Smooth muscle cell (in vitro differentiated cells): ENCODE results near the gene LSM12. TPM values are rescaled to one million over a fixed set of nuclear protein-coding genes. Genes with fewer than 3 reads are reported as not detected.

Experiments
- DNase-seq: peaks from one replicate; lab custom pipeline; 2025; ENCODE audit not compliant: unreplicated experiment; lab: John Stamatoyannopoulos, UW
- H2AFZ ChIP-seq: fragments of 200-600 bp; sonication (generic); 2 replicates; pipeline ENCODE4 v1.6.0; 2016; ENCODE audit warnings: antibody characterized with exemption, low read depth, mild to moderate bottlenecking
- H3F3A ChIP-seq: fragments of 200-600 bp; sonication (generic); 2 replicates; pipeline ENCODE4 v1.6.0; 2017; ENCODE audit warnings: antibody characterized with exemption, low read depth
- H3K27ac ChIP-seq: fragments of 200-600 bp; sonication (generic); 2 replicates; pipeline ENCODE4 v1.5.1; 2016; ENCODE audit warnings: low read depth, mild to moderate bottlenecking
- H3K27me3 ChIP-seq: fragments of 200-600 bp; sonication (generic); 2 replicates; pipeline ENCODE4 v1.6.1; 2016; ENCODE audit warnings: low read depth, mild to moderate bottlenecking
- H3K36me3 ChIP-seq: fragments of 200-600 bp; sonication (generic); 2 replicates; pipeline ENCODE4 v1.5.1; 2016; ENCODE audit warnings: low read depth
- H3K4me1 ChIP-seq: fragments of 200-600 bp; sonication (generic); 2 replicates; pipeline ENCODE4 v1.5.1; 2016; ENCODE audit warnings: low read depth
- H3K4me2 ChIP-seq: fragments of 200-600 bp; sonication (generic); 2 replicates; pipeline ENCODE4 v1.6.0; 2016; ENCODE audit warnings: mild to moderate bottlenecking
- H3K4me3 ChIP-seq: fragments of 200-600 bp; sonication (generic); 2 replicates; pipeline ENCODE4 v1.5.1; 2016; ENCODE audit warnings: mild to moderate bottlenecking
- H3K79me2 ChIP-seq: fragments of 200-600 bp; sonication (generic); 2 replicates; pipeline ENCODE4 v1.6.0; 2016; ENCODE audit warnings: low read depth, mild to moderate bottlenecking
- H3K9ac ChIP-seq: fragments of 200-600 bp; sonication (generic); 2 replicates; pipeline ENCODE4 v1.6.0; 2016; ENCODE audit warnings: low read depth
- H3K9me3 ChIP-seq: fragments of 200-600 bp; sonication (generic); replicated peaks from 2 replicates; pipeline ENCODE4 v1.5.1; 2016; ENCODE audit warnings: low read depth
- H4K20me1 ChIP-seq: fragments of 200-600 bp; sonication (generic); 2 replicates; pipeline ENCODE4 v1.6.0; 2016; ENCODE audit warnings: low read depth
- CTCF ChIP-seq: fragments of 200-600 bp; sonication (generic); IDR thresholded peaks from 2 replicates; pipeline ENCODE4 v1.5.1; 2017; ENCODE audit warnings: borderline replicate concordance, mild to moderate bottlenecking, antibody characterized with exemption; ENCODE audit not compliant: insufficient read depth, poor library complexity, severe bottlenecking
- WGBS: methylation state at CpG from one replicate; pipeline ENCODE4 v1.1.7; 2016; ENCODE audit warnings: low lambda C conversion rate; 5-methylcytosine and 5-hydroxymethylcytosine counted together
- polyA plus RNA-seq: library from polyadenylated mRNA; unstranded; fragments of >200 nt; fragmentation: Nextera tagmentation; extraction: Ambion mirVana; gene quantifications from 2 replicates; pipeline ENCODE4 v1.2.1, GENCODE V29; 2016
- total RNA-seq: library from RNA; depleted of rRNA; stranded (reverse); fragments of >200 nt; gene quantifications from 2 replicates; pipeline ENCODE4 v1.2.3, GENCODE V29; 2014

Gene LSM12
- total RNA-seq: 42.3 and 51.8 TPM in 2 replicates
- 52.0 and 66.3 TPM in 2 replicates for polyA plus RNA-seq

- peaks cover 8% of the 10 kb centered on the region for H3F3A ChIP-seq
- peak; percentile 81 for DNase-seq
- H3K4me2 ChIP-seq: peak within 1 kb of the TSS; percentile 87
- H3K9me3 ChIP-seq: no peaks in the 10 kb centered on the region
- under 1% methylated on average over 63 of the region's 65 CpGs for WGBS
- peaks cover 13% of the 10 kb centered on the region for H3K4me1 ChIP-seq
- H3K79me2 ChIP-seq: peaks cover 55% of the 10 kb centered on the region
- H3K36me3 ChIP-seq: peaks cover 7% of the 10 kb centered on the region
- H3K9ac ChIP-seq: peak within 1 kb of the TSS; percentile 98
- H4K20me1 ChIP-seq: peaks cover 45% of the 10 kb centered on the region
- H3K27me3 ChIP-seq: no peaks in the 10 kb centered on the region
- no peak for TF ChIP-seq CTCF
- H3K27ac ChIP-seq: peak within 1 kb of the TSS; percentile 95
- H2AFZ ChIP-seq: no peak within 1 kb of the TSS
- H3K4me3 ChIP-seq: peak within 1 kb of the TSS; percentile 73
Measured at GRCh38 chr17:44066204-44066930, at the start of gene LSM12. LSM12 (minus strand) TSS chr17:44066671; CDS start chr17:44066587, 84 bp downstream.

GRCh38 chr17:44115585-44116415 lies 49.3 kb upstream of the LSM12 start:
- H4K20me1 ChIP-seq: peaks cover 76% of the 10 kb centered on the region
- no peaks in the 10 kb centered on the region for H3K36me3 ChIP-seq
- no peak overlapping the region for H2AFZ ChIP-seq
- H3K4me2 ChIP-seq: no peak overlapping the region
- WGBS: 64% methylated on average over 11 of the region's 11 CpGs
- no peak overlapping the region for H3K4me3 ChIP-seq
- H3K9ac ChIP-seq: no peak overlapping the region
- DNase-seq: peak; percentile 16
- no peaks in the 10 kb centered on the region for H3K9me3 ChIP-seq
- H3K27me3 ChIP-seq: no peaks in the 10 kb centered on the region
- peaks cover 15% of the 10 kb centered on the region for H3K79me2 ChIP-seq
- H3K4me1 ChIP-seq: peaks cover 17% of the 10 kb centered on the region
- H3F3A ChIP-seq: no peaks in the 10 kb centered on the region
- no peak overlapping the region for H3K27ac ChIP-seq
- peak; percentile 78 for TF ChIP-seq CTCF

GRCh38 chr17:44113868-44114840 lies 47.7 kb upstream of the LSM12 start:
- no peaks in the 10 kb centered on the region for H3K27me3 ChIP-seq
- 94% methylated on average over 9 of the region's 9 CpGs for WGBS

More at GRCh38 chr17:44113868-44114840, 47.7 kb upstream of the LSM12 start:
- Histone ChIP-seq H4K20me1 (peaks cover 69% of the 10 kb centered on the region), H3K4me3 (no peak overlapping the region), H3K9me3 (no peaks in the 10 kb centered on the region), H3K27ac (no peak overlapping the region), H3K4me2 (no peak overlapping the region), H3F3A (no peaks in the 10 kb centered on the region), H3K4me1 (peaks cover 30% of the 10 kb centered on the region), H3K79me2 (peaks cover 15% of the 10 kb centered on the region), H2AFZ (no peak overlapping the region), H3K9ac (no peak overlapping the region), H3K36me3 (no peaks in the 10 kb centered on the region)
- no peak for TF ChIP-seq CTCF
- DNase-seq: no peak
